ENCODE measurements around the gene HSDL1.
A peak's percentile ranks its signal among the peaks of the same experiment; 100 is the strongest.

Gene HSDL1

DNA sequence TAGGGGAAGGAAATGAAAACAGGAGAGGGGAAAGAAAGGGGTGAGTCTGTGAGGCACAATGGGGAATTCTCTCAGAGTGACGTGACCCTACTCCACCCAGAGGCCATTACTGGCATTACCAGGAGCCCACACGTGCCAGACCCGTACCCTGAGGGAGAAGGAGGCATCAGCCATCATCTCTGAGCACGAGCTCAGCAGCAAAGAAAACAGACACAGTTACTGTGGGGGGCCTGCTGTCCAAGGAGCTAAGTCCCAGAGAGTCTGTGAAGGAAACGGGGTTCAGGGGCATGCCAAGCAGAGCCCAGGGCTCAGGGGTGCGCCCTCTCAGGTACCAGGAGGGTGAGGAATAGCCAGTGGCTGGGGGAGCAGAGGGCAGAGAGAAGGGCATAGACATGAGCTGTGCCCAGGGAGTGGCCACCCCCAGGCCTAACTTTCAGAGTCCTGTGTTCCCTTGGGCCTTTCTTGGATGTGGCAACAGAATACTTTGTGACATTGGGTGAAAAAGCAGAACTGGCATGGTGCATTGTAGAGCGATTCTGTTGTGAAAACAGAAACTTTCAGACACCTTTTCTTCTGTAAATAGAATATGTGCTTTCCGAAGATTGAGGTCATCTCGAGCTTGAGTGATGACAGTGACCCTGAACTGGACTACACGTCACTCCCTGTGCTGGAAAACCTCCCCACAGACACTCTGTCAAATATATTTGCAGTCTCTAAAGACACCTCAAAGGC, 30.5 kb upstream of the HSDL1 start:
- DNase-seq: peak; percentile 25

- DNase-seq: no peak
Observed at GRCh38 chr16:84174396-84174795, 29.4 kb upstream of the HSDL1 start.

GRCh38 chr16:84169765-84170310, 24.9 kb upstream of the HSDL1 start:
- DNase-seq: no peak

DNA sequence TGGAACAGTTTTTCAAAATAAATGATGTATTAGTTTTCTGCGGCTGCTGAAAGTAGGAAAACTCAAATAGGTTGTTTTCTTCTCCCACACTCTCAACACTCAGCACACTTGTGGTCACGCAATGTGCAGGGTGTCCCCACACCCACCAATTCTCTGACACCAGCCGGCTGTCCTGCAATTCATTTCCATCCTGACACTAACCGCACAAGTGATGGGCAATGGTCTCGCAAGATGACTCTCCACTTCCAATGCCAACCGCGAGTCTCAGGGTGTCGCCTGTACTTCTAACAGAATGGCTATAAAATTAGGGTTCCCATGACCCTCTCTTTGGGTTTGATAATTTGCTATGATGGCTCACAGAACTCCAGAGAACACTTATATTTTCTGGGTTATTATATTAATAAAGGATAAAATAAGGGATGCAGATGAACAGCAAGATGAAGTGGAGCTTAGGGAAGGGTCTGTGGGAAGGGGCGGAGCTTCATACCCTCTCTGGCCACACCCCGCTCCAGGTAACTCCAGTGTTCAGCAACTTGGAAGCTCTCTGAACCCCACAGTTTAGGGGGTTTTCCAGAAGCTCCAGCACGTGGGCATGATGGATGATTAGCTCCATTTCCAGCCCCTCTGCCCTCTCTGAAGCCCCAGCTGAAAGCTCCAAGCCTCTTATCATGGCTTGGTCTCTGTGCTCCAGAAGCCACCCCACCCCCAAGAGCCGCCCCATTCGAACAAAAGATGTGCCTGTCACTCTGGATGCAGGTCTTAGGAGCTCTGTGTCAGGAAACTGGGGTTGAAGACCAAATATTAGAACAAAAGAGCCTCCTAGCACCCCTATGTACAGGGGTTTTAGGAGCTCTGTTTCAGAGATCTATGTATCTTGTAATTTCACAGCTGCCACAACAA, 22.1 kb upstream of the HSDL1 start:
- no peak for DNase-seq

DNA sequence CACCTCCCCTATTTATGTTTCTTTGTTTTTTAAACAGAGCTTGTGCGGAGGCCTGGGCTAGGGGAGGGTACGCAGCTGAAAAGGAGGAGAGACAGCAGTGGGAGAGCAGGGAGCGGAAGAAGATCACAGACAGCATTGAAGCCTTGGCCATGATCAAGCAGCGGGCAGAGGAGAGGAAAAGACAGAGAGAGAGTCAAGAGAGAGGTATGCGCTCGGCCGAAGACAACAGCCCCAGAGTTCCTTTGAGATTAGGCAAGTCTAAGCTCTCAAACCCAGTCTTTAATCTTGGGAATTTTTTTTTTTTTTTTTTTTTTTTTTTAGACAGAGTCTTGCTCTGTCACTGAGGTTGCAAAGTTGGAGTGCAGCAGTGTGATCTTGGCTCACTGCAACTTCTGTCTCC, 20.8 kb upstream of the HSDL1 start:
- DNase-seq: no peak

DNA sequence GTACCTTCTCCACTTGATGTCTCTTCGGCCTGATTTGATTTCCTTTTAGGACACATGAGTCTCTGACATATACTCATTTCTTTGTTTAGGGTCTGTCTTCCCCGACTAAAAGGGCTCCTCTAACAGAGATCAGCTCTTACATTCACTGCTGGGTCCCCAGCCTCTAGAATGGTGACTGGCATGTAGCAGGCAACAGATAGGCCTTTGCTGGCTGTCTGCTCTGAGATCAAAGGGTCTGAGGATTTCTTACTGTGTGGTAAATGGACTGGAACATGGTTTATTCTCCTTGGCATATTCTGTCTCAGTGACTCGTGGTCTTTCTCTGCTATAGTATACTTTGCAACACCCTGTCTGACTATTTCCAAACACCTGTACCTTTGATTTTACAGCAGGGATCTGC, 16.8 kb upstream of the HSDL1 start:
- no peak for DNase-seq

DNA sequence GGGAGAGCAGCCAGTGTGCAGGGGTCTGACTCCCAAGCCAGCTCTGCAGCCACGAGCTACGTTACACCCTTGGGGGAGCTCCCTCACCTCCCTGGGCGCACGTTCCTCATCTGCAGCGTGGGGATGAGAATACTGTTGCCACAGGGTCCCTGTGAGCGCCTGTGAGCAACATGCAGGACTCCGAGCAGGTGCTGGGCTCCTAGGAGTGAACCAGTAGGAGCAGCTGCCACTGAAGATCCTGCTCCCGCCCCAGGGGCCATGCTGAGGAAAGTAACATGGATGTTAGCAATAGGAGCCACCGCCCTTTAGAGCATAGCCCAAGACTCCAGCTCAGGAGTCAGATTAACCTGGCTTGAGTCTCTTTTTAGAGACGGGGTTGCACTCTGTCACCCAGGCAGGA, 16.1 kb upstream of the HSDL1 start:
- DNase-seq: no peak

DNA sequence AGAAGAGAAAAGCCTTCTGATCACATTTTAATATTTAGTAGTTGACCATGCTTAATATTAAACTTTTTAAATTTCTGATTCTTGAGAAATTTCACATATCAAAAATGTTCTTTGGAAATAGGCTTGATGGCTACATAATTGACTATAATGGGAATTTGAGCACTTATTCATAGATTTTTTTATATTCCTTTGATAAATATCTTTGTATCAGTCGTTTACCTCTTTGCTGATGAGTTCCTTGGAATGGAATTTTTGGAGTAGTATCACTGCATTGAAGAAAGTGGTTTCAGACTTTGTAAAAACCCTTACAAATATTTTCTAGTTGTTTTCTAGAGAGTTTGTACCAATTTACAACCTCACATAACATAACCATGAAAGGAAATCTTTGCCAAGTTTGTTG, 14.8 kb upstream of the HSDL1 start:
- DNase-seq: no peak

- DNase-seq: no peak
Observed at GRCh38 chr16:84159007-84159406, 14.0 kb upstream of the HSDL1 start.

- DNase-seq: no peak
Observed at GRCh38 chr16:84156342-84156784, 11.4 kb upstream of the HSDL1 start.

- no peak for DNase-seq
Observed at GRCh38 chr16:84155771-84156170, 10.8 kb upstream of the HSDL1 start.

DNA sequence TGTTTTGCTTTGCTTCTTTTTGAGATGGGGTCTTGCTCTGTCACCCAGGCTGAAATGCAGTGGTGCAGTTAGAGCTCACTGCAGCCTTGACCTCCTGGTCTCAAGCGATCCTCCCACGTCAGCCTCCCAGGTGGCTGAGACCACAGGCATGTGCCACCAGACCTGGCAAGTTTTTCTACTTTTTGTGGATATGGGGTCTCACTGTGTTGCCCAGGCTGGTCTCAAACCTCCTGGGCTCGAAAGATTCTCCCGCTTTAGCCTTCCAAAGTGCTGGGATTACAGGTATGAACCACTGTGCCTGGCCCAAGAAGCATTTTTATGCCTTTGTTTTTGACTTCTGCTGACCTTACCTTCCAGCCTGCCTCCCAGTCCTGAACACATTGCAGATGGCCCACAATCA, 10.2 kb upstream of the HSDL1 start:
- no peak for DNase-seq

DNA sequence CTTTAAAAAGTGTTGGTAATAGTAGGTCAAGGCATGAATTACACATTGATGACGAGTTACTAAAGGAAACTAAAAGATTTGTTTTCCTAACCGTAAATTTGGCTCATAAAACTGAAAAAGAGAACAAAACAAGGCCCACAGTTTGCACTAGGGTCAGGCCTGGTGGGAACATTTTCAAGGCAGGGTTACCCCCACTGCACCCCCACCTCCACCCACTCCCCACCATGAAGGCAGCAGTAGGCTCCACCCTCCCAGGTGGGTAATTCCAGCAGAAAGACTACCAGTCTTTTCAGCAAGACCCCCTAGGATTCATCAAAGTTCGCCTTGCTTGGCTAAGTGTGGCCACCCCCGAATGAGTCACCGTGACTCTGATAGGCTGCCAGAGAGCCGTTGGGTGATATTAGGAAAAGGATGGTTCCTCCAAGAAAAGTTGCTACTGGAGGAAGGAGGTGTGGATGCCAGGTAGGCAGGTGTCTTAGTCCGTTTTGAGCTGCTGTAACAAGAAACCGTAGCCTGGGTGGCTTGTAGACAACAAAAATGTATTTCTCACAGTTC, 8.8 kb upstream of the HSDL1 start:
- no peak for DNase-seq

DNA sequence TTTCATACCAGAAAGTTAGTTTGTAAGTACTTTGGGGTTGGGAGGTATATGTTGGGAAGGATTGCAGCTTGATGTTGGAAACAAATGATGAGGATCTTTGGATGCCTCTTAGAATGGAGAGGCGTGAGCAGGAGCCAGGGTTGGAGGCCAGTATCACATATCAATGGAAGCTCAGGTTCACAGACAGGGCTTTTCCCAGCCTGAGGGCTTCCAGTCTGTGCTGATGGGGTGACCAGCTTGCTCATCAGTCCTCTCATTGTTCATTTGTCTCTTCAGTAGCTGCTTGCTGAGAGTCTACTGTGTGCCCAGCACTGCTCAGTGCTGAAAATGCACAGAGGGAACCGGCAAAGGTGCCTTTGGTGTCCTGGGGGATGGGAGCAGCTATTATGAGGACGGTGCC, 5.9 kb upstream of the HSDL1 start:
- DNase-seq: no peak

GRCh38 chr16:84144209-84144858, 643 bp downstream of the HSDL1 start:
- DNase-seq: peak; percentile 13

- DNase-seq: no peak
Observed at GRCh38 chr16:84143784-84144199, 1.2 kb downstream of the HSDL1 start.

- DNase-seq: no peak
Observed at GRCh38 chr16:84143081-84143480, 1.9 kb downstream of the HSDL1 start.

DNA sequence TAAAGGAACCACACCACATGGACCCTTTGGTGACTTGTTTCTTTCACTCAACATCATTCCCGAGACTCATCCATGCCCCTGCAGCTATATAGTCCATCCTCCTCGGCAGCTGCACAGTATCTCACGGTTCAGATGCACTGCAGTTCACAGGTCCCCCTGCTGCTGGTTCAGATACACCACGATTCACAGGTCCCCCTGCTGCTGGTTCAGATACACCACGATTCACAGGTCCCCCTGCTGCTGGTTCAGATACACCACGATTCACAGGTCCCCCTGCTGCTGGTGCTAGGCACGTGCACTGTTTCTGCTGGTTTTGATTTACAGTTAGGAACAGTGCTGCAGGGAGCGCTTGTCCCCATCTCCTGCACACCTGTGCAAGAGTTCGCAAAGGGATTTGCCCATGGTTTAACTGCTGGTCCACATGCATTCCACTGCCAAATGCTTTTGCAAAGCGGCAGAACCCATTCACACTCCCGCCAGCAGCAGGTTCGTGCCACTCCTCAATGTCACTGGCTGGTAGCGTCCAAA, 3.8 kb downstream of the HSDL1 start:
- no peak for DNase-seq

DNA sequence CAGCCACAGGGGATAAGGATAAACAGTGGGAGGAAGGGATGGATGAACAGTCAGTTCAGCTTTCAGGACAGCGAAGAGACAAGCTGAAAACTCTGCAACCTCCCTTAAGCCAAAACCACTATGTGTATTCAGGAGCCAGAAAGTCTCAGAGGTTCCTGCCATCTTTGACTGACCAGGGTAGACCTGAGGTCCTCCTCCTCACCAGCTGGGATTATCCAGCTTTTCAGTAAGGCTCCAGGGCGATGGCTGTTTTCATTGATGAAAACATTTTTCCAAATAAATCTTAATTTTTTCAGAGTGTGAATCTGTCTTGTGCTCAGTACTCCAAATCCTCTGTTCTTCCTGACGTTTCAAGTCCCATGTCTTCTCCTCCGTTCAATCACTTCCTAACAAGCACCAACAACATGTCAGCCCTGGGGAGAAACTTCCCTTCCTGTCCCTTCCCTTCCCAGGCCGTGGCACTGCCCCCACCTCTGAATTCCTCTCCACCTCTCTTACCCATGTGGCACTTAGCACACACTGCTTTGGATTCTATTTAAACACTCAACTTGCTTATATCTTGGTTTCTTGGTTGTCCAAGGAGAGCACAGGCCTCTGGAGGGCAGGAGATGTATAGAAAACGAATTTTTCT, 5.2 kb downstream of the HSDL1 start:
- DNase-seq: no peak

- no peak for DNase-seq
Observed at GRCh38 chr16:84138824-84139627, 6.0 kb downstream of the HSDL1 start.

GRCh38 chr16:84138500-84138823, 6.5 kb downstream of the HSDL1 start:
- no peak for DNase-seq
